BJ (cell line): ENCODE data around the gene AGAP1. TPM values are rescaled to one million over a fixed set of nuclear protein-coding genes. Genes with fewer than 3 reads are reported as not detected.

ENCODE experiments used
- CTCF ChIA-PET: fragments of 350-600 bp; formaldehyde crosslinking; extraction: SDS; loops from one replicate; lab custom pipeline; 2021; ENCODE audit warnings: antibody characterized with exemption, inconsistent platforms; lab: Yijun Ruan, JAX
- POLR2A ChIA-PET: fragments of 300-600 bp; sonication (Branson Sonifier 250); formaldehyde crosslinking; extraction: SDS; loops from one replicate; lab custom pipeline; 2021; ENCODE audit warnings: antibody characterized with exemption; lab: Charles Lee
- DNase-seq: peaks from one replicate; pipeline ENCODE4 v3.0.0-alpha.2; 2011; ENCODE audit warnings: low read depth
- H3K27me3 ChIP-seq: 2 replicates; pipeline ENCODE4 v1.6.0; 2011; ENCODE audit warnings: low read length; ENCODE audit not compliant: control insufficient read depth, insufficient read depth
- H3K36me3 ChIP-seq: 2 replicates; pipeline ENCODE4 v1.5.1; 2011; ENCODE audit warnings: low read length; ENCODE audit not compliant: control insufficient read depth, insufficient read depth
- H3K4me3 ChIP-seq: 2 replicates; pipeline ENCODE4 v1.5.1; 2011; ENCODE audit warnings: low read depth, mild to moderate bottlenecking, control low read depth, low read length
- polyA plus RNA-seq: library from polyadenylated mRNA; depleted of rRNA; stranded (reverse); fragments of >200 nt; gene quantifications from 2 replicates; pipeline ENCODE4 v1.2.3, GENCODE V29; 2011
- TF ChIP-seq, protein P1 (sequence below): IDR thresholded peaks from 2 replicates; pipeline ENCODE4 v1.5.1; 2011; ENCODE audit warnings: low read depth, mild to moderate bottlenecking, control low read depth, inconsistent platforms, low read length, moderate library complexity; ENCODE audit not compliant: insufficient read depth

Gene AGAP1
- polyA plus RNA-seq, 1 experiment, result 14.9 TPM

GRCh38 chr2:235584638-235585007 is 90.8 kb downstream of the AGAP1 start:
- DNase-seq, result no peak
- ChIA-PET POLR2A (no interaction called here), CTCF (no interaction called here)
- H3K27me3 ChIP-seq, result no peaks in the 10 kb centered on the region
- no peaks in the 10 kb centered on the region for H3K36me3 ChIP-seq
- H3K4me3 ChIP-seq, result no peak overlapping the region
- TF ChIP-seq, protein P1, sequence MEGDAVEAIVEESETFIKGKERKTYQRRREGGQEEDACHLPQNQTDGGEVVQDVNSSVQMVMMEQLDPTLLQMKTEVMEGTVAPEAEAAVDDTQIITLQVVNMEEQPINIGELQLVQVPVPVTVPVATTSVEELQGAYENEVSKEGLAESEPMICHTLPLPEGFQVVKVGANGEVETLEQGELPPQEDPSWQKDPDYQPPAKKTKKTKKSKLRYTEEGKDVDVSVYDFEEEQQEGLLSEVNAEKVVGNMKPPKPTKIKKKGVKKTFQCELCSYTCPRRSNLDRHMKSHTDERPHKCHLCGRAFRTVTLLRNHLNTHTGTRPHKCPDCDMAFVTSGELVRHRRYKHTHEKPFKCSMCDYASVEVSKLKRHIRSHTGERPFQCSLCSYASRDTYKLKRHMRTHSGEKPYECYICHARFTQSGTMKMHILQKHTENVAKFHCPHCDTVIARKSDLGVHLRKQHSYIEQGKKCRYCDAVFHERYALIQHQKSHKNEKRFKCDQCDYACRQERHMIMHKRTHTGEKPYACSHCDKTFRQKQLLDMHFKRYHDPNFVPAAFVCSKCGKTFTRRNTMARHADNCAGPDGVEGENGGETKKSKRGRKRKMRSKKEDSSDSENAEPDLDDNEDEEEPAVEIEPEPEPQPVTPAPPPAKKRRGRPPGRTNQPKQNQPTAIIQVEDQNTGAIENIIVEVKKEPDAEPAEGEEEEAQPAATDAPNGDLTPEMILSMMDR, result no peak

GRCh38 chr2:235587202-235587601 is 93.4 kb downstream of the AGAP1 start:
- DNase-seq, result no peak
- TF ChIP-seq, protein P1, result no peak
- POLR2A ChIA-PET, result no interaction called here
- CTCF ChIA-PET, result interaction anchor here (1.2 to 1.6 kb wide), 2 partner anchors 8 to 159 kb away, joined by 4 to 7 read pairs; no protein-coding TSS in a partner anchor
- no peak overlapping the region for H3K4me3 ChIP-seq
- no peaks in the 10 kb centered on the region for H3K36me3 ChIP-seq
- H3K27me3 ChIP-seq, result no peaks in the 10 kb centered on the region

DNA sequence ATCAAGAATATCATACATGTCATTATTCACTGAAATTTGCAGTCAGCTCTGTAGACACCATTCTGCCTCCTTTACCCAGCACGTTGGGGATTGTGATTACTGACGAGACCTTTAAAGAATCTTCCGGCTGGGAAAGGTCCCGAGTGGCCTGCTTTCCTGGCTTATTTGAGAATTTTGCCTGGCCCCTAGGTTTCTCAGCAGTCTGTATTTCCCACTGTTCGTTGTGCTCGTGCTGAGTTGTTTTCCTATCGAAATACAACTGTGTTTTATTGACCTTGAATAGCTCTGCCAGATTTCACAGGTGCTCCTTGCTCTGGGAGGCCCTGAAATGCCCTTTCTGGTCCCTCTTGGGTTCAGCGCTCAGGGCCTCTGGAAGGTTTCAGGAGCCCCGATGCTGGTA is 94.9 kb downstream of the AGAP1 start:
- TF ChIP-seq, protein P1, result no peak
- POLR2A ChIA-PET, result no interaction called here
- CTCF ChIA-PET, result interaction anchor here (1.9 kb wide), 1 partner anchor 10 kb away, joined by 5 read pairs; no protein-coding TSS in a partner anchor
- Histone ChIP-seq H3K36me3 (no peaks in the 10 kb centered on the region), H3K27me3 (no peaks in the 10 kb centered on the region), H3K4me3 (no peak overlapping the region)
- no peak for DNase-seq

DNA sequence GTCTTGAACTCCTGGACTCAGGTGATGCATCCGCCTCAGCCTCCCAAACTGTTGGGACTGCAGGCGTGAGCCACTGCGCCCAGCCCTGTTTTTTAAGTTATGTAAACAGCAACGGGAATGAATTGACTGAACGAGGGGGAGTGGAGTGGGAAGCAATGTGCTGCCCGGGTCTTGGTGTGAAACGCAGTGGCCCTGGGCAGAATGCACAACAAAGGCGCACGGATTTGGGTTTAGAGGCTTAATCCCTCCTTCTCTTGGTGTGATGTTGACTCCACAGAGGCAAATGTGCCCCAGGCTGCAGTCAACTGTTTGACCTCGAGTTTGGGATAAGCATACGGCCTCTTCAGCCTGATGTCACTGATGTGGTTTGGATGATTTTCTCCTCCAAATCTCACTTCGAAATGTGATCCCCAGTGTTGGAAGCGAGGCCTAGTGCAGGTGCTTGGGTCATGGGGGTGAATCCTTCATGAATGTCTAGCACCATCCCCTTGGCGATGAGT is 97.4 kb downstream of the AGAP1 start:
- Histone ChIP-seq H3K27me3 (no peaks in the 10 kb centered on the region), H3K36me3 (no peaks in the 10 kb centered on the region), H3K4me3 (no peak overlapping the region)
- DNase-seq, result no peak
- CTCF ChIA-PET, result interaction anchor here (6.5 to 9.2 kb wide), 3 partner anchors 81 to 457 kb away, joined by 120 to 170 read pairs (median 146); no protein-coding TSS in a partner anchor
- TF ChIP-seq, protein P1, result no peak
- POLR2A ChIA-PET, result no interaction called here

- ChIA-PET POLR2A (no interaction called here), CTCF (interaction anchor here (0.9 to 9.2 kb wide), 5 partner anchors 15 to 457 kb away, joined by 3 to 170 read pairs (median 120); no protein-coding TSS in a partner anchor)
- Histone ChIP-seq H3K4me3 (no peak overlapping the region), H3K36me3 (no peaks in the 10 kb centered on the region), H3K27me3 (no peaks in the 10 kb centered on the region)
- TF ChIP-seq, protein P1, result no peak
- no peak for DNase-seq
Observed at GRCh38 chr2:235591921-235592320, 98.1 kb downstream of the AGAP1 start.
